Ureter (tissue), 1 donor: ENCODE data around the gene GAMT. TPM values are rescaled to one million over a fixed set of nuclear protein-coding genes. Genes with fewer than 3 reads are reported as not detected.

Source experiments
- DNase-seq: peaks from one replicate; pipeline ENCODE4 v3.0.0-alpha.2; 2020; ENCODE audit warnings: low spot score
- total RNA-seq: library from RNA; stranded (reverse); gene quantifications from one replicate; pipeline ENCODE4 v1.2.4, GENCODE V29; 2023
- donor health status: DM: yes; HTN: yes; CAD: no.

The GAMT gene
- total RNA-seq, 1 donor from 2014 or later, result 9.3 TPM

DNA sequence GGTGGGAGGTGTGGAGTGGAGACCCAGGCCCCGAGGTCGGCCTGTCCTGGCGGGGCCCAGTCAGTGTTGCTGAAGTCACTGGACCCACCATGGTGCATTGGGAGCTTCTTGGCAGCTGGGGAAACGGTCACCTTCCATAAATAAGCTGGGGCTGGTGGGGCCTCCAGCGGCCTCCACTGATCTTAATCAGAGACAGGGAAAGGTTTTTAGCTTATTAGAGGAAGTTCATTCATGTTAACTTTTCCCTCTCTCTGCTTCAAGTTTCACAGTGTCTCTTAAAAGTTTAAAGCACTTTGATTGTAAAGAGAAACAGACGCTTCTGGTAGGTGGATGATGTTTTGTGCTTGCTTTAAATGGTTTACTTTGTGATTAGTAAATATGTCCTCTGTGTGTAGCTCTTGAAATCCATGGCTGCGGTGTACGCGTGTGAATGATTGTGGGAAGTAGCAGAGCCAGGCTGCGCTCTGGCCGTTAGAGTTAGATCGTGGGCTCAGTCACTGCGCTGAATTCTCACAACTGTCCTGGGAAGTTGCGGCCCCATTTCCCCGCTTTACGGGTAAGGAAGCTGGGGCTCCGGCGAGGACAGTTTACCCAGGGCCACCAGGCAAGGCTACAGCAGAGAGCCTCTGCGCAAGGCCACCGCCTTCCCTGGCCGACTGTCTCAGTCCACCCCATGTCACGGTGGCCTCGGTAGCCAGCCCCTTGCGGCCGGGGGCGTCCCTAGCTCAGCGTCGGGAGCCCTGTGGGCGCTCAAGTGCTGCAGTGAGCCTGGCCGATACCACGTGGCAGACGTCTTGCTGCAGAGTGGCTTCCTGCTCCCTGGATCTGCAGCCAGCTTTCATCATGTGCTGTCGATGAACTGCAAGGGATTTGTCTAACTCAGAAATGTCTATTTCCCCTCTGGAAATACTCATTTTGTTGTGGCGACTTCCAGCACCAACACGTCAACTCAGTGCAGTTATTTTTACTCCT is 34.2 kb downstream of the GAMT start:
- DNase-seq, result no peak

GRCh38 chr19:1366296-1366695 is 35.0 kb downstream of the GAMT start:
- DNase-seq, result no peak

DNA sequence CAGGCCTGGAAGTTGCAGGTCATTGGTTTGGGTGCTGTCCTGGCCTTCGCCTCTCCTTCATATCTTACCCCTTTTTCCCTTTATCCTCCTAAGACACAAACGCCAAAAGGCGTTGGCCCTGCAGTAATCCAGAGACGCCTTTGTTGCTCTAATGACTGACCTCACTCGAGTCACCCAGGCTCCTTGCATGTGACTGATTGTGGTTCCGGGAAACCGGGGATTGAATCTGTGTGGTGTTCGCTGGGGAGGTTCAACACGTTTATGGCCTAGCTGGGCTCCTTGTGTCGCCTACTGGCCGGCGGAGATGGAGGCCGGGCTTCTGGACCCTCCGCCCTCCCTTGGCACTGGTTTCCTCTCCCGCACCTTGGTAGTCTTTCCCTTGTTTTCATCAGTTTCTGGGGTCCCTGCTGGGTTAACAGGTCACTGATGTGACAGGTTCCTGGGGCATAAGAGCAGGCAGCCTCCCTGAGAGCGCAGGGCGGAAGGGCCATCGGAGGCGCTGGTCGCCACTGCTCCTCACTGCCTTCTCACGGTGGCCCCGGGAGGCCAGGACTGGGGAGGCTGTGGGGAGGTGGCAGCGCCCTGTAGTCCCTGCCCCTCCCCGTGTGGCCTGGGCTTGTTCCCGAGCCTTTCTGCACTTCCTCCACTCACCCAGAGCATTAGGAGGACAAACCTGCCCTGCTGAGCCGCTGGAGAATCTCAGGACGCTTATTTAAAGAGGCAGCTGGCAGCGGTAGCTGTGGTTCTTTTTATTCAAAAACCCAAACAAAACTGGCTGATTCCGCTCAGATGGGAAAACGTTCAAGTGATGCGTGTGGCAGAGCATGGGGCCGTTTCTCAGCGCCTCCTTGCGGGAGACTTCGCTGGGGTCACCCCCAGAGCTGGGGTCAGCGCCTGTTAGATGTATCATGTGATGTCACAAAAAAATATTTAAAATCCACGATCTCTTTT is 35.7 kb downstream of the GAMT start:
- DNase-seq, result no peak

DNA sequence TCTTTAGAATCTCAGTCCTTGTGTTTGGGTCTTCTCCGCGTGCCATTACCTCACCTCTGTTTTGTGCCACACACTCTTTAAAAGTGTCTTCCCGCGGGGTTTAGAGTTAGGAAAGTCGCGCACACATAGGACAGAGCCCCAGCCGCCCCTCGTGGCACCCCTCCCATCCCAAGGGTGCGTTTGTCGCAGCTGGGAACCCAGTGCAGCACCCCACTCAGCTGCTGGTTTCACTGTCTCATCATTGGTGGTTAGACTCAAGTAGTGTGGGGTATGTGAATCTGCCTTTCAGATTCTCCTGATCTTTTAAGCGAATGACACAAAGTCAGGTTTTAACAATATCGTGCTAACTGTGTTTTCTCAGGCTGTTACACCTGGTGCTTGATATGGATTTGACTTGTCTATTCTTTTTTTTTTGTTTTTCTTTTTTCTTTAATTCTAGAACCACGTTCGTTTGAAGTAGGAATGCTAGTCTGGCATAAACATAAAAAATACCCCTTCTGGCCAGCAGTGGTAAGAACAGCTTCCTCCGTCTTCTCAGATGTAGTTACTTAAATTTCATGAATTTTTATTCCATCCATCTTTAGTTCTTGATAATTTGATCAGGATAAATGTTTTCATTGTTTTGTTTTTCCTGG is 37.2 kb downstream of the GAMT start:
- DNase-seq, result no peak

GRCh38 chr19:1363599-1363998 is 37.7 kb downstream of the GAMT start:
- no peak for DNase-seq

- DNase-seq, result no peak
Measured at GRCh38 chr19:1362387-1363257, 38.7 kb downstream of the GAMT start.

DNA sequence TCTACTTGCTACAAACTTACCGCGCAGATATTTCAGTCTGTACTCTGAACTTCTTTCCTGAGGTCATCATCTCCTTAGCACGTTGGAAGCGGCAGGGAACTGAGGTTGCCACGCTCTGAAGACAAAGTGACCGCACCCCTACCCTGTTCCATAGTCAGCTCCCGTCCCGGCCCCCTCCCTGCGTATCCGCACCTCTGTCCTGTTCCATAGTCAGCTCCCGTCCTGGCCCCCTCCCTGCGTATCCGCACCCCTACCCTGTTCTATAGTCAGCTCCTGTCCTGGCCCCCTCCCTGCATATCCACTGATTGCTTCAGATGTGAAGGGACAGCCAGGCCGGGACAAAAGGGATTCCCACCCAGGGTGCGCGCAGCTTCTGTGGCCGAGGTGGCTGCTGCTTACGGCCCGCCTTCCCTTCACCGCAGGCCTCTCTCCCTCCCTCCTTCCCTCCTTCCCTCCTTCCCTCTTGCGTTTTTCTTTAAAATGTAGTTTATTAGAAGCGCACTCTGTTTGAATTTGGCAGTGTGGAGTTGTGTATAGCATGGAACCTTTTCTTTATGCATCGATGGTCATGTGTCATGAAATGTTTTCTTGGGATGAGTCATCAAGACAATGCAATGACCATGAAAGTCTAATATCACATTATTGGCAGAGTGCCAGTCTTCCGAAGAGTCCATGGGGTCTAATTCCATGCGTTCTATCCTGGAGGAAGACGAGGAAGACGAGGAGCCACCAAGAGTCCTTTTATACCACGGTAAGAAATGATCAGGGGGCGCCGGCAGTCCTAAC is 39.5 kb downstream of the GAMT start:
- DNase-seq, result no peak

- DNase-seq, result no peak
Measured at GRCh38 chr19:1360818-1361461, 40.4 kb downstream of the GAMT start.

DNA sequence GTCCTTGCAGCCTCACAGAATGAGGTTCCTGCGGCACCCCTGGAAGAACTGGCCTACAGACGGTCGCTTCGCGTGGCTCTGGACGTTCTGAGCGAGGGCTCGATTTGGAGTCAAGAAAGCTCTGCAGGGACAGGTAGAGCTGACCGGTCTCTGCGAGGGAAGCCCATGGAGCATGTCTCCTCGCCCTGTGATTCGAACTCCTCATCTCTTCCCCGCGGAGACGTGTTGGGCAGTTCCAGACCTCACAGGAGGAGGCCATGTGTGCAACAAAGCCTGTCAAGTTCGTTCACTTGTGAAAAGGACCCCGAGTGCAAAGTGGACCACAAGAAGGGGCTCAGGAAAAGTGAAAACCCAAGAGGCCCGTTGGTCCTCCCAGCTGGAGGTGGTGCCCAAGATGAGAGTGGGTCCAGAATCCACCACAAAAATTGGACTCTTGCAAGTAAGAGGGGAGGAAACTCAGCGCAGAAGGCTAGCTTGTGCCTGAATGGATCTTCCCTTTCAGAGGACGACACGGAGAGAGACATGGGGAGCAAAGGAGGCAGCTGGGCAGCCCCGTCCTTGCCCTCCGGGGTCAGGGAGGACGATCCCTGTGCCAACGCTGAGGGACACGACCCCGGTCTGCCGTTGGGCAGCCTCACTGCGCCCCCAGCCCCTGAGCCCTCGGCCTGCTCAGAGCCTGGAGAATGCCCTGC is 41.1 kb downstream of the GAMT start:
- DNase-seq, result no peak

DNA sequence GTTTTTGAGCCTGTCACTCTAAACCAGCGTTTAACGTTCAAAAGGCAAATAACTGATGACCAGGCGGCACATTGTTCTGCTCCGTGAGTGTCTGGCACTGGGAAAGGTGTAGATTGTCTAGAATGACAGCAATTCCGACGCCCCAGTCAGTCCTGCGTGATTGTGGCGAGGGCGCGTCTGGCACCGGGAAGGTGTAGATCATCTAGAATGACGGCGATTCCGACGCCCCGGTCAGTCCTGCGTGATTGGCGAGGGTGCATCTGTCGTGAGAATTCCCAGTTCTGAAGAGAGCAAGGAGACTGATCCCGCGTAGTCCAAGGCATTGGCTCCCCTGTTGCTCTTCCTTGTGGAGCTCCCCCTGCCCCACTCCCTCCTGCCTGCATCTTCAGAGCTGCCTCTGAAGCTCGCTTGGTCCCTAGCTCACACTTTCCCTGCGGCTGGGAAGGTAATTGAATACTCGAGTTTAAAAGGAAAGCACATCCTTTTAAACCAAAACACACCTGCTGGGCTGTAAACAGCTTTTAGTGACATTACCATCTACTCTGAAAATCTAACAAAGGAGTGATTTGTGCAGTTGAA is 43.7 kb downstream of the GAMT start:
- no peak for DNase-seq

GRCh38 chr19:1356508-1356865 is 44.9 kb downstream of the GAMT start:
- DNase-seq, result no peak

- no peak for DNase-seq
Measured at GRCh38 chr19:1355568-1356507, 45.5 kb downstream of the GAMT start.

DNA sequence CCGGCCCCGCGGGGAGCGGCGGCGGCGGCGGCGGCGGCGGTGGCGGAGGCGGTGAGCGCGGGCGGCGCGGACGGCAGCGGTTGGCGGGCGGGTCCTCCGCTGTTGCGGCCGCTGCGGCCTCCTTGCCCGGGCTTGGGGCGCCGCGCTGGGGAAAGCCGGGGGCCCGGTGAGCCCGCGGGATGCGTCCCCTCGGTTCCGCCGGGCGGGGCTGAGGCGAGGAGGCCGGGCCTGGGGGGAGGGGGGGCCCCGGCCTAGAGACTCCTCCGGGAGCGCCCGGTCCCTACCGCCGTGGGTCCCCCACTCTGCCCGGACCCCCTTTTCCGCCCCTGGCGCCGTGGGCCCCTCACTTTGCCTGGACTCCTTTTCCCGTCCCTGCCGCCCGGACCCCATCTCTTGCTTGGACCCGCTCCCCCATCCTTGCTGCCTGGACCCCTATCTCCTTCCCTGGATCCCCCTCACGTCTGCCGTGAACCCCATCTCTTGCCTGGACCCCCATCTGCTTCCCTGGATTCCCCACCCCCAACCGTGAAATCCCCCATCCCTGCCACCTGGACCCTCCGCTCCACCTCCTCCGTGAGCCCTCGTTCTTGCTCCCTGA is 46.3 kb downstream of the GAMT start:
- no peak for DNase-seq

DNA sequence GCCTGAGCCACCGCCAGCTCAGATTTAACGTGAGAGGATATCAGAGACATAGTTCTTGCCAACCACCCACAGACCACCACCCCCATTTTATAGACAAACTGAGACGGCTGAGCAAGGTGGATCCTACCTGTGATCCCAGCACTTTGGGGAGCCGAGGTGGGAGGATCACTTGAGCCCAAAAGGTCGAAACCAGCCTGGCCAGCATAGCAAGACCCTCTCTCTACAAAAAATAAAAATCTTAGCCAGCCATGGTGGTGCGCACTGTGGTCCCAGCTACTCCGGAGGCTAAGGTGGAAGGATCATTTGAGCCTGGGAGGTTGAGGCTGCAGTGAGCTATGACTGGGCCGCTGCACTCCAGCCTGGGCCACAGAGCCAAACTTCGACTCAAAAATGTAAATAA is 48.2 kb downstream of the GAMT start:
- DNase-seq, result no peak

GRCh38 chr19:1351381-1351851 is 49.9 kb downstream of the GAMT start:
- DNase-seq, result no peak

GRCh38 chr19:1350867-1351266 is 50.5 kb downstream of the GAMT start:
- DNase-seq, result no peak

DNA sequence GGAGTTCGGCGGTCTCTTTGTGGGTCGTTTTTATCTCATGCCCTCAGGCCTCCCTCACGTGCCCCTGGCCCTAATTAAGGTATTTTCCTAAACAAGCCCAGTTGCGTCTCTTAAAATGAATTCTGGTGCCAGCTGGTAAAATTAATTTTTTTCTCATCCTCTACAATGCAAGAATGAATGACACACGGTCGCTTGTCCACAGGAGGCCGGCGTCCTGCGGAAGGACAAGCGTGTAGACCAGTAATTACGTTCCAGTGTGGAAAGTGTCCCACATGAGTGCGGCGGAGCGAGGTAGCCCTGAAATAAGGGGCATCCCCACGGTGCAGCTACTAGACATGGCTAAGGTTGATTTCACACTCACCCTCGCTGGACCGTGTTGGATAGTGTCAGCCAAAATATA is 52.1 kb downstream of the GAMT start:
- no peak for DNase-seq
